H9 (cell line): ENCODE measurements around the gene SWAP70. TPM values are rescaled to one million over a fixed set of nuclear protein-coding genes. Genes with fewer than 3 reads are reported as not detected.
A peak's percentile ranks its signal among the peaks of the same experiment; 100 is the strongest.

Source experiments
- DNase-seq: peaks from one replicate; pipeline ENCODE4 v3.0.0-alpha.2; 2017
- H2AFZ ChIP-seq: one replicate; pipeline ENCODE4 v1.6.1; 2013; ENCODE audit warnings: mild to moderate bottlenecking, low read length, control low read depth, moderate library complexity
- H2AK5ac ChIP-seq: 2 replicates; pipeline ENCODE4 v1.6.1; 2013; ENCODE audit warnings: low read length, control low read depth, mixed read lengths; ENCODE audit not compliant: insufficient read length
- H2BK120ac ChIP-seq: one replicate; pipeline ENCODE4 v1.6.1; 2013; ENCODE audit warnings: low read depth, mild to moderate bottlenecking, low read length, control low read depth, inconsistent platforms; ENCODE audit not compliant: poor library complexity, severe bottlenecking
- H2BK12ac ChIP-seq: 2 replicates; pipeline ENCODE4 v1.6.1; 2013; ENCODE audit warnings: low read length, control low read depth, mixed read lengths, low read depth; ENCODE audit not compliant: insufficient read length
- H2BK15ac ChIP-seq: 2 replicates; pipeline ENCODE4 v1.6.1; 2013; ENCODE audit warnings: low read depth, low read length, control low read depth
- H2BK20ac ChIP-seq: one replicate; pipeline ENCODE4 v1.6.1; 2013; ENCODE audit warnings: low read depth, mild to moderate bottlenecking, low read length, control low read depth, inconsistent platforms; ENCODE audit not compliant: poor library complexity, severe bottlenecking
- H2BK5ac ChIP-seq: 2 replicates; pipeline ENCODE4 v1.6.1; 2013; ENCODE audit warnings: low read length, control low read depth, mixed read lengths; ENCODE audit not compliant: insufficient read length
- H3K14ac ChIP-seq: 2 replicates; pipeline ENCODE4 v1.6.1; 2013; ENCODE audit warnings: low read length, control low read depth; ENCODE audit not compliant: insufficient read depth
- H3K18ac ChIP-seq: 2 replicates; pipeline ENCODE4 v1.6.1; 2013; ENCODE audit warnings: low read depth, mild to moderate bottlenecking, mixed read lengths, low read length, control low read depth; ENCODE audit not compliant: insufficient read length
- H3K23ac ChIP-seq: 2 replicates; pipeline ENCODE4 v1.6.1; 2013; ENCODE audit warnings: low read length, control low read depth, mixed read lengths, low read depth; ENCODE audit not compliant: insufficient read length
- H3K23me2 ChIP-seq: 2 replicates; pipeline ENCODE4 v1.6.1; 2013; ENCODE audit warnings: low read depth, mild to moderate bottlenecking, mixed read lengths, low read length, control low read depth; ENCODE audit not compliant: insufficient read length, poor library complexity, severe bottlenecking
- H3K27ac ChIP-seq: 2 replicates; pipeline ENCODE4 v1.5.1; 2013; ENCODE audit warnings: low read length, control low read depth, mixed read lengths, low read depth; ENCODE audit not compliant: insufficient read length
- H3K27me3 ChIP-seq: 2 replicates; pipeline ENCODE4 v1.6.1; 2013; ENCODE audit warnings: low read length, control low read depth, inconsistent platforms; ENCODE audit not compliant: insufficient read depth
- H3K4ac ChIP-seq: 2 replicates; pipeline ENCODE4 v1.6.1; 2013; ENCODE audit warnings: low read depth, mild to moderate bottlenecking, control low read depth, inconsistent platforms, low read length, moderate library complexity
- H3K4me1 ChIP-seq: 2 replicates; pipeline ENCODE4 v1.6.1; 2013; ENCODE audit warnings: low read length, control low read depth, inconsistent platforms; ENCODE audit not compliant: insufficient read depth
- H3K4me2 ChIP-seq: 2 replicates; pipeline ENCODE4 v1.6.1; 2013; ENCODE audit warnings: low read length, control low read depth, mixed read lengths; ENCODE audit not compliant: insufficient read length, insufficient read depth
- H3K56ac ChIP-seq: 2 replicates; pipeline ENCODE4 v1.6.1; 2013; ENCODE audit warnings: low read depth, mild to moderate bottlenecking, mixed read lengths, low read length, control low read depth; ENCODE audit not compliant: insufficient read length
- H3K79me1 ChIP-seq: 2 replicates; pipeline ENCODE4 v1.6.1; 2013; ENCODE audit warnings: low read depth, mild to moderate bottlenecking, moderate library complexity, low read length, control low read depth, inconsistent platforms; ENCODE audit not compliant: insufficient read depth, poor library complexity, severe bottlenecking
- H3K79me2 ChIP-seq: 2 replicates; pipeline ENCODE4 v1.6.1; 2013; ENCODE audit warnings: low read length, control low read depth, inconsistent platforms; ENCODE audit not compliant: insufficient read depth
- H3K9ac ChIP-seq: 2 replicates; pipeline ENCODE4 v1.6.1; 2013; ENCODE audit warnings: low read length, control low read depth, mixed read lengths; ENCODE audit not compliant: insufficient read length; ENCODE audit errors: extremely low read depth
- H3K9me3 ChIP-seq: one replicate; pipeline ENCODE4 v1.6.1; 2013; ENCODE audit warnings: low read depth, low read length, inconsistent platforms; ENCODE audit not compliant: control insufficient read depth
- H3T11ph ChIP-seq: one replicate; pipeline ENCODE4 v1.6.1; 2013; ENCODE audit warnings: mild to moderate bottlenecking, low read length, control low read depth, inconsistent platforms
- H4K20me1 ChIP-seq: one replicate; pipeline ENCODE4 v1.6.1; 2013; ENCODE audit not compliant: control insufficient read depth, insufficient read length, insufficient read depth
- H4K5ac ChIP-seq: 2 replicates; pipeline ENCODE4 v1.6.1; 2013; ENCODE audit warnings: low read depth, mild to moderate bottlenecking, mixed read lengths, low read length, control low read depth; ENCODE audit not compliant: insufficient read length
- H4K8ac ChIP-seq: replicated peaks from 2 replicates; pipeline ENCODE4 v1.6.1; 2013; ENCODE audit warnings: low read length, control low read depth, mixed read lengths, low read depth; ENCODE audit not compliant: insufficient read length
- H4K91ac ChIP-seq: 2 replicates; pipeline ENCODE4 v1.6.1; 2013; ENCODE audit warnings: low read depth, mild to moderate bottlenecking, moderate library complexity, mixed read lengths, low read length, control low read depth; ENCODE audit not compliant: insufficient read length
- H3K27ac Mint-ChIP-seq, 3 experiments: 2 replicates in 2 of 3; 3 replicates in 1 of 3; pipeline ENCODE4 v1.8.0; 2020 to 2021; ENCODE audit warnings: mixed read lengths in 3 of 3, mild to moderate bottlenecking in 1 of 3, moderate library complexity in 1 of 3
- H3K27me3 Mint-ChIP-seq: 2 replicates; pipeline ENCODE4 v1.8.0; 2021; ENCODE audit warnings: low read depth, mild to moderate bottlenecking, moderate library complexity, mixed read lengths
- H3K36me3 Mint-ChIP-seq, 3 experiments: 2 replicates in 2 of 3; 3 replicates in 1 of 3; pipeline ENCODE4 v1.8.0; 2020 to 2021; ENCODE audit warnings: low read depth in 3 of 3, mixed read lengths in 3 of 3; ENCODE audit not compliant: insufficient read depth in 1 of 3
- H3K4me1 Mint-ChIP-seq, 2 experiments: 2 replicates each; pipeline ENCODE4 v1.8.0; 2020; ENCODE audit warnings: mixed read lengths in 2 of 2
- H3K4me3 Mint-ChIP-seq, 2 experiments: 2 replicates in 1 of 2; 3 replicates in 1 of 2; pipeline ENCODE4 v1.8.0; 2020 to 2021; ENCODE audit warnings: mild to moderate bottlenecking in 2 of 2, mixed read lengths in 2 of 2, moderate library complexity in 1 of 2
- H3K9me3 Mint-ChIP-seq, 2 experiments: 2 replicates in 1 of 2; 3 replicates in 1 of 2; pipeline ENCODE4 v1.8.0; 2020; ENCODE audit warnings: mild to moderate bottlenecking in 2 of 2, mixed read lengths in 2 of 2, moderate library complexity in 1 of 2
- WGBS: extraction: QIAGEN DNeasy Blood & Tissue Kit; methylation state at CpG from one replicate; pipeline ENCODE4 v1.1.7; 2013; ENCODE audit warnings: missing lambda C conversion rate, low lambda C conversion rate, mixed read lengths; ENCODE audit not compliant: insufficient read length; ENCODE audit errors: extremely low coverage; 5-methylcytosine and 5-hydroxymethylcytosine counted together
- total RNA-seq: library from RNA; stranded (reverse); gene quantifications from 2 replicates; pipeline ENCODE4 v1.2.1, GENCODE V29; 2021
- TF ChIP-seq, protein P1 (sequence below): fragments of 200-600 bp; sonication (generic); conservative IDR thresholded peaks from 3 replicates; pipeline ENCODE4 v1.8.0; 2021; ENCODE audit warnings: antibody characterized with exemption, mild to moderate bottlenecking

Gene SWAP70
- total RNA-seq, 1 experiment from 2014 or later: 34.4 TPM

GRCh38 chr11:9738707-9739106 lies 74.8 kb downstream of the SWAP70 start:
- H3K9me3 ChIP-seq: no peaks in the 10 kb centered on the region
- H3K79me1 ChIP-seq: no peaks in the 10 kb centered on the region
- Mint-ChIP-seq H3K9me3 (peaks cover 4 to 5% of the 10 kb centered on the region in 2 experiments; a peak in 3 of 5 replicates), H3K27me3 (no peaks in the 10 kb centered on the region), H3K27ac (0 out of 7 replicates have a peak overlapping the region, but pooled peaks of 1 of the 3 experiments have one; percentile 1), H3K4me1 (peaks cover 3 to 7% of the 10 kb centered on the region in 2 experiments; a peak in 2 of 4 replicates), H3K36me3 (peaks cover 43 to 72% (median 72%) of the 10 kb centered on the region in 3 experiments), H3K4me3 (no peak overlapping the region)
- H4K20me1 ChIP-seq: no peaks in the 10 kb centered on the region
- H2BK15ac ChIP-seq: no peak overlapping the region
- H2BK20ac ChIP-seq: no peak overlapping the region
- H3K9ac ChIP-seq: no peak overlapping the region
- no peak overlapping the region for H2BK12ac ChIP-seq
- no peaks in the 10 kb centered on the region for H3K23me2 ChIP-seq
- H4K8ac ChIP-seq: no peak overlapping the region
- WGBS: no CpG with 5 or more reads among the region's 1 CpG
- no peak overlapping the region for H2BK5ac ChIP-seq
- H3K27ac ChIP-seq: no peak overlapping the region
- no peak overlapping the region for H3K14ac ChIP-seq
- H3K4me1 ChIP-seq: no peaks in the 10 kb centered on the region
- no peak overlapping the region for H2AFZ ChIP-seq
- H3K23ac ChIP-seq: no peak overlapping the region
- DNase-seq: no peak
- H3K4me2 ChIP-seq: no peak overlapping the region
- no peaks in the 10 kb centered on the region for H3K79me2 ChIP-seq
- H2BK120ac ChIP-seq: no peak overlapping the region
- H3K56ac ChIP-seq: no peak overlapping the region
- H2AK5ac ChIP-seq: no peak overlapping the region
- H4K5ac ChIP-seq: no peak overlapping the region
- H3K27me3 ChIP-seq: no peaks in the 10 kb centered on the region
- no peak overlapping the region for H3K4ac ChIP-seq
- no peak overlapping the region for H4K91ac ChIP-seq
- H3K18ac ChIP-seq: no peak overlapping the region
- H3T11ph ChIP-seq: no peak overlapping the region
- TF ChIP-seq, protein P1, sequence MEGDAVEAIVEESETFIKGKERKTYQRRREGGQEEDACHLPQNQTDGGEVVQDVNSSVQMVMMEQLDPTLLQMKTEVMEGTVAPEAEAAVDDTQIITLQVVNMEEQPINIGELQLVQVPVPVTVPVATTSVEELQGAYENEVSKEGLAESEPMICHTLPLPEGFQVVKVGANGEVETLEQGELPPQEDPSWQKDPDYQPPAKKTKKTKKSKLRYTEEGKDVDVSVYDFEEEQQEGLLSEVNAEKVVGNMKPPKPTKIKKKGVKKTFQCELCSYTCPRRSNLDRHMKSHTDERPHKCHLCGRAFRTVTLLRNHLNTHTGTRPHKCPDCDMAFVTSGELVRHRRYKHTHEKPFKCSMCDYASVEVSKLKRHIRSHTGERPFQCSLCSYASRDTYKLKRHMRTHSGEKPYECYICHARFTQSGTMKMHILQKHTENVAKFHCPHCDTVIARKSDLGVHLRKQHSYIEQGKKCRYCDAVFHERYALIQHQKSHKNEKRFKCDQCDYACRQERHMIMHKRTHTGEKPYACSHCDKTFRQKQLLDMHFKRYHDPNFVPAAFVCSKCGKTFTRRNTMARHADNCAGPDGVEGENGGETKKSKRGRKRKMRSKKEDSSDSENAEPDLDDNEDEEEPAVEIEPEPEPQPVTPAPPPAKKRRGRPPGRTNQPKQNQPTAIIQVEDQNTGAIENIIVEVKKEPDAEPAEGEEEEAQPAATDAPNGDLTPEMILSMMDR: no peak
